GM12874 (cell line): ENCODE results near the gene AHSG.

Experiments
- CTCF ChIP-seq: IDR thresholded peaks from 2 replicates; pipeline ENCODE4 v1.5.1; 2011; ENCODE audit warnings: low read depth, mild to moderate bottlenecking, control low read depth, low read length, moderate library complexity; ENCODE audit not compliant: insufficient read depth

Gene AHSG

GRCh38 chr3:186651678-186652215 is 38.9 kb downstream of the AHSG start:
- no peak for TF ChIP-seq CTCF

DNA sequence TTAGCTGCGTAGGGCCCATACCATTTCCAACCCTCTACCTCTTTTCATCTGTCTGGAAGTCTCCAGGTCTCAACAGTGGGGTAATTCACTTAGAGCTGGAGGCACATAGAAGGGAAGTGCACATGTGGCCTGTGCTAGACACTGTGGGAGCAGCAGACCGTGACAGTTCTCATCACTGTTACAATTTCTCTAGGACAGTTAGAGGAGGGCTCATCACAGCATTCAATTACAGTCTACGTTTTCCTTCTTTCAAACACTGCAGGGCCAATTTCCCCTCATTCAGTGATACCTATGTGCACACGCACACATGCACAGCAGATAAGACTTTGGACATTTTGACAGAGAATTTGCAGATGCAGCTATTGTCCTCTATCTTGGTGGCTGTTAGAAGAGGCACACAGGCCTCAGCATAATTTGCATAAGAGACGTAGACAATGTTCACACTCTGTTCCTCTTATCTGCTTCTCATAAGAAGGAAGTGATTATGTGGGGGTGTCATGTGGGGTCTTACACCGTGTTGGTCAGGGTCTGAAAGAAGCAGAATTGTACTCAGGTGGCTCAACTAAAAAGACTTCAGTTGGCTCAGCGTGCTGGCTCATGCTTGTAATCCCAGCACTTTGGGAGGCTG is 40.3 kb downstream of the AHSG start:
- no peak for TF ChIP-seq CTCF

GRCh38 chr3:186653984-186654383 is 41.1 kb downstream of the AHSG start:
- no peak for TF ChIP-seq CTCF

- no peak for TF ChIP-seq CTCF
Measured at GRCh38 chr3:186663361-186664118, 50.7 kb downstream of the AHSG start.

- no peak for TF ChIP-seq CTCF
Measured at GRCh38 chr3:186664119-186664495, 51.2 kb downstream of the AHSG start.

GRCh38 chr3:186664506-186664905 is 51.6 kb downstream of the AHSG start:
- TF ChIP-seq CTCF: no peak

DNA sequence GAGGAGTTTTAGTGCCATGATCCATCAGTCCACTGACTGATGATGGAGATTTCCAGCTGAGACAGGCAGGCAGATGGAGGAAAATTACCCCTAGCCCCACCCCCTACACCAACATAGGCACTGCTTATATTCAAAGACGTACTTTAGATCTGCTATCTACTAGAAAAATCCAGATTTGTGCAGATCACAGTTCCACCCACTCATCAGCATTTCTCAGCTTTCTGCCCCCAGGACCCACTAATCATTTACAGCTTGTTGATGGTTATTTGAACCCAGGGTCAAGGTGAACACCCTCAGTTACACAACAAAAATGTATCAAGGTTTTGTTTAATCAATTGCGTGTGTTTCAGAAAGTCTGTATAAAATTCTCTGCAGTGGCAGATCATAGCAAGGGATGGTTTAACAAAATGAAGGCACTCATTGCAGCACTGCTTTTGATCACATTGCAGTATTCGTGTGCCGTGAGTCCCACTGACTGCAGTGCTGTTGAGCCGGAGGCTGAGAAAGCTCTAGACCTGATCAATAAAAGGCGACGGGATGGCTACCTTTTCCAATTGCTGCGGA is 52.8 kb downstream of the AHSG start, which contains the start of gene HRG:
HRG (plus strand) TSS at position 390 of the 564 bp plus-strand sequence; CDS start at position 408, 18 bp downstream.
- TF ChIP-seq CTCF: no peak
